Stimulated activated naive CD8-positive, alpha-beta T cell treated with anti-CD3 and anti-CD28 coated beads, Interleukin-15, Interleukin-2, amounts not matched to agents 100 ng/mL and 50 ng/mL, for 24 hours (primary cell): ENCODE data around the gene OR2T27.
A peak's percentile ranks its signal among the peaks of the same experiment; 100 is the strongest.

Experiments
- H3K27ac Mint-ChIP-seq: one replicate; pipeline ENCODE4 v1.8.0; 2021; ENCODE audit warnings: mild to moderate bottlenecking, mixed read lengths
- H3K27me3 Mint-ChIP-seq: one replicate; pipeline ENCODE4 v1.8.0; 2021; ENCODE audit warnings: mixed read lengths
- H3K36me3 Mint-ChIP-seq: one replicate; pipeline ENCODE4 v1.8.0; 2021; ENCODE audit warnings: low read depth, mixed read lengths
- H3K4me1 Mint-ChIP-seq: one replicate; pipeline ENCODE4 v1.8.0; 2021; ENCODE audit warnings: low read depth, mixed read lengths
- H3K4me3 Mint-ChIP-seq: one replicate; pipeline ENCODE4 v1.8.0; 2021; ENCODE audit warnings: mild to moderate bottlenecking, mixed read lengths
- H3K9me3 Mint-ChIP-seq: one replicate; pipeline ENCODE4 v1.8.0; 2021; ENCODE audit warnings: mixed read lengths

OR2T27 gene

DNA sequence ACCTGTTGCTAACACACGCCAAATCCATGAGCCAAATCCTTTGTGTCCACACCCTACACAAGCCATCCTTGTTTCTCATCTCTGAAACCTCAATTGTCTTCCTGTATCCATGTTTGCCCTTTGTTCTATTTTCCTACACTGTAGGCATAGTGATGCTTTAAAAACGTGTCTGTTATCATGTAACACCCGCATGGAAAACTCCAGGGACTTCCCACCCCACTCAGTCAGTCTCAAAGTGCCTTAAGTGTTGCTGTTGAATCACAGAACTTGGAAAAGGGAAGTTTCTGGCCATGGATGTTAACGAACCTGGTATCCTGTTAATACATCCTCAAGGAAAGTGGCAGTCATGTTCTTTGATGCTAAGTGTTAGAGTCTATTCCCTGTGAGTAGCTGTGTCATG, 30.2 kb downstream of the OR2T27 start:
- Mint-ChIP-seq H3K4me1 (no peaks in the 10 kb centered on the region), H3K27me3 (no peaks in the 10 kb centered on the region), H3K9me3 (no peaks in the 10 kb centered on the region), H3K4me3 (no peak overlapping the region), H3K27ac (no peak overlapping the region), H3K36me3 (no peaks in the 10 kb centered on the region)

DNA sequence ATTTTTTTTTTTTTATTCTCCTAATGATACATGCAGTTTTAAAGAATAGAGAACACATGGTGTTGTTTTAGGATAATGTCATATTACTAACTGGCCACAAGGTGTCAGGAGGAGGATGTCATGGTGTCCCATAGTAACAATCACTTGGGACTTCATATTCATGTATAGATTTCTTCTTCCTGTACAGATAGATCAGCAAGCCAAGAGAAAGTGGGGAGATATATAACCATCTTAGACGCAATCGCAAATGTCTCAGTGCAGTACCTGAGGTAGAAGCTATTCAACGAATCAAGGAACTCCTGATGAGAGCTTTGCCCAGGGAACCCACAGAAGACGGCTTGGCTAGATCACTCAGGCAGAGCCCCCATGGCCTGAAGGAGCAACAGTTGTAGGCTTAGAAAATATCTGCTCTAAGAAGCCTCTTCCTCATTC, 32.7 kb downstream of the OR2T27 start:
- Mint-ChIP-seq H3K4me1 (peaks cover 4% of the 10 kb centered on the region), H3K4me3 (no peak overlapping the region), H3K9me3 (no peaks in the 10 kb centered on the region), H3K27me3 (no peaks in the 10 kb centered on the region), H3K27ac (no peak overlapping the region), H3K36me3 (no peaks in the 10 kb centered on the region)

DNA sequence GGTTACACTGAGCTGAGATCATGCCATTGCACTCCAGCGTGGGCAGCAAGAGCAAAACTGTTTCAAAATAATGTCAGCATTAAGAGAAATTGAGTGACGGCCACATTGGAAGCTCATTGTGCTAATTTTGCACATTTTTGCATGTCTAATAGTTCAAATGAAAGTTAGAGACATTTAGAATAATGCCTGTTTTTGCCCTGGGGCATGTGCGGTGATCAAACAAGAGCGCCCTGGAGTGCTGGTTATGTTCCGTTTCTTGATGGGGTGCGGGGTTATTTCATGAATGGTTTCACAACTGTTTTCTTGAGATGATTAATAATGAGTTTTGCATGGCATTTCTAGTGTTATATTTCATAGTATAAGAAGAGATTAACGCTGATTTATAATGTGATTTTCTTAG, 33.6 kb downstream of the OR2T27 start:
- Mint-ChIP-seq H3K27me3 (no peaks in the 10 kb centered on the region), H3K4me3 (no peak overlapping the region), H3K9me3 (no peaks in the 10 kb centered on the region), H3K4me1 (peaks cover 4% of the 10 kb centered on the region), H3K36me3 (no peaks in the 10 kb centered on the region), H3K27ac (no peak overlapping the region)

DNA sequence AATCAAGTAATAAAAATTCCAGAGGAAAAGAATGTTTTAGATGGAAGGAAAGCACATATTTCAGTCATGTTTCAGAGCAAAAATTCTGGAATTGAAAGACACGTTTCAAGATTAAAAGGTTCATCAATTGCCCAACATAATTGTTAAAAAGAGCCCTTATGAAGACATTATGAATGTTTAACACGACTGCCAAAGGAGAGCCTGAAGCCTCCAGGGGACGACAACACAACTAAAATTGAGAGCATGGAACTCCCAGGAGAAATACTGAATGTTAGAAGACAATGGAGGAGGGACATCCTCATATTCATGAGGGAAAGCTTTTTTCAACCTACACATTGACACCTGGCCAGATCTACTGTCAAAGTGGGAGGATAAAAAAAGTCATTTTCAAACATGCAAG, 36.5 kb downstream of the OR2T27 start:
- H3K4me3 Mint-ChIP-seq: no peak overlapping the region
- H3K4me1 Mint-ChIP-seq: peaks cover 15% of the 10 kb centered on the region
- H3K36me3 Mint-ChIP-seq: no peaks in the 10 kb centered on the region
- H3K27ac Mint-ChIP-seq: no peak overlapping the region
- H3K27me3 Mint-ChIP-seq: no peaks in the 10 kb centered on the region
- H3K9me3 Mint-ChIP-seq: no peaks in the 10 kb centered on the region

DNA sequence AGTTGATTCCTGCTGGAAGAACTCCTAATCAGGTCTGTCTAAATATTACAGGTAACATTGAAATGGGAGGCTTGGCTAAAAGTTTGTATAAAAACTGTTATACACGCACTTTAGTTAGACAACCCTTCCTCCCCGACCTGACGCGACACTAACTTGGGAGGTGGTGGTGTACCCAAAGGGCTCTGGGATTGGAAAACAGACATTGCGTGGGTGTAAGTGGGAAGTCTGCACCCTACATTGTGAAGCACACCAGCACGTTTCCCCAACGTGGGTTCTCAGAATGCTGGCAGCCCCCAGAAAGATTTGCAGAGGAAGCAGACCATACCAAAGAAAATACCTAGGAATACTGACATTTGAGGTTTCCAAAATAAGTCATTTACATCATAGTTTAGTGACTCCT, 37.2 kb downstream of the OR2T27 start:
- Mint-ChIP-seq H3K4me3 (no peak overlapping the region), H3K27me3 (no peaks in the 10 kb centered on the region), H3K9me3 (no peaks in the 10 kb centered on the region), H3K4me1 (peaks cover 23% of the 10 kb centered on the region), H3K36me3 (no peaks in the 10 kb centered on the region), H3K27ac (no peak overlapping the region)

DNA sequence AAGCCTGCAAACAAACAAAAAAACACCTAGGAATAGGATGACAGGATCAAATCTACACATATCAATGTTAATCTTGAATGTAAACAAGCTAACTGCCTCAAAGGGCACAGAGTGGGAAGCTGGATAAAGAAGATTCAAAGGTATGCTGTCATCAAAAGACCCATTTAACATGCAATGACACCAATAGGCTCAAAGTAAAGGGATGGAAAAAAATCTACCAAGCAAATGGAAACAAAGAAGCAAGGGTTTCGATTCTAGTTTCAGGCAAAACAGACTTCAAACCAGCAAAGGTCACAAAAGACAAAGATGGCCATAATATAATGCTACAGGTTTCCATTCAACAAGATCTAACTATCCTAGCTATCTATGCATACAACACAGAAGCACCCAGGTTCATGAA, 41.6 kb downstream of the OR2T27 start:
- H3K36me3 Mint-ChIP-seq: no peaks in the 10 kb centered on the region

DNA sequence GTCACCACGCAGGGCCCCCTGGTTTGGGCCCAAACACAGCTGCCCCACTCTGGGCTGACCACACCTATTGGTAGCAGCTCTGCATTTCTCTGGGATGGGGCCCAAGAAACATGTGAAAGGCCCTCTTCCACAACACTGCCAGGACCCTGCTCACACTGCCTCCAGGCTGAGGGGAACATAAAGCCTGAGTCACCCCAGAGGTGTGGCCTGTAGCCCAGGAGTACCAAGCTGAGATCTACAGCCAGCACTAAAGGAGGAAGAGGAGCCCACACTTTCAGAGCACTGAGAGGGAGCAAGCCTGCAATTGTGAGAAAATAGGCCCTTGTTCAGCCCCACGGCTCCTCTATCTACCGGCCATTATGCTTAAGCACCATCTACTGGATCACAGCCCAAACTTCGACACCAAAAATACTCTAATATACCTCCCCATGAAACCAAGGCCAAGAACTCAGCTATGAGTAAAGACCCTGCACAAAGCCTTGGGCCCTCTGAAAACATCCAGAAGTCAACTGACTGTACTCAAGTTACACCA, 43.4 kb downstream of the OR2T27 start:
- Mint-ChIP-seq H3K9me3 (no peaks in the 10 kb centered on the region), H3K27ac (peak overlapping the region; percentile 31), H3K4me3 (no peak overlapping the region), H3K36me3 (no peaks in the 10 kb centered on the region), H3K4me1 (peaks cover 43% of the 10 kb centered on the region), H3K27me3 (no peaks in the 10 kb centered on the region)

More for the DNA sequence above, 41.6 kb downstream of the OR2T27 start:
- H3K27me3 Mint-ChIP-seq: no peaks in the 10 kb centered on the region
- H3K4me1 Mint-ChIP-seq: peaks cover 43% of the 10 kb centered on the region
- peak overlapping the region; percentile 87 for H3K27ac Mint-ChIP-seq
- peak overlapping the region; percentile 15 for H3K4me3 Mint-ChIP-seq
- H3K9me3 Mint-ChIP-seq: no peaks in the 10 kb centered on the region

DNA sequence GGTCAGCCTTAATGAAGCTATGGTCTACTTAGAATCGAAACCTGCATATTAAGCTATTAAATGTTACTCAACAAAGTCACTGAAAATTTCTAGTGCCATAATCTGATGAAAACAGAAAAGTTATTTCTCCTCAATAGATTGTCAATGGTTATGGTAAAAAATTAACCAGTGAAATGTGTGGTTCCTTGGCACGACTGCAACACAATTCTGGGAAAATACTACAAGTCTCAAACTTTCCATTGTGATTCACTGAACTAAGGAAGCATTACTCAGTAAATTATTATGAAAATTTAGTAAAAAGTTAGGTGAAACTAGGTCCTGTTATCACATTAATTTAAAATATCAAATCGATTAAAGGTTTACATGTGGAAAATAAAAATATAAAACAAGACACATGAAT, 45.0 kb downstream of the OR2T27 start:
- peak overlapping the region; percentile 53 for H3K27ac Mint-ChIP-seq
- no peak overlapping the region for H3K4me3 Mint-ChIP-seq
- H3K27me3 Mint-ChIP-seq: no peaks in the 10 kb centered on the region
- no peaks in the 10 kb centered on the region for H3K9me3 Mint-ChIP-seq
- no peaks in the 10 kb centered on the region for H3K36me3 Mint-ChIP-seq
- H3K4me1 Mint-ChIP-seq: peaks cover 41% of the 10 kb centered on the region
